ENCODE results near the gene MBNL1. TPM values are rescaled to one million over a fixed set of nuclear protein-coding genes. Genes with fewer than 3 reads are reported as not detected.

MBNL1 gene
- total RNA-seq, 1 experiment from 2014 or later, result 200 TPM

GRCh38 chr3:152304160-152304559 is 35.4 kb downstream of the MBNL1 start:
- H3K79me2 ChIP-seq (ENCODE audit: insufficient read depth, low read length), result peaks cover 100% of the 10 kb centered on the region
- no peaks in the 10 kb centered on the region; a peak in 1 of 4 replicates for H3K36me3 ChIP-seq (ENCODE audit: control insufficient read depth in 1 of 2, insufficient read depth in 2 of 2, low read length in 2 of 2)
- CTCF ChIA-PET, result no interaction called here
- peaks cover 19% of the 10 kb centered on the region for H4K20me1 ChIP-seq (ENCODE audit: insufficient read depth)
- intact Hi-C loops (cut with micrococcal nuclease), result no loop called here
- no peaks in the 10 kb centered on the region for H3K9me3 ChIP-seq (ENCODE audit: control insufficient read depth in 1 of 2, insufficient read depth in 1 of 2, low read depth in 1 of 2, low read length in 2 of 2)
- H3K9ac ChIP-seq (ENCODE audit: low read length), result peak overlapping the region; percentile 2; the same call in 1 of the 2 replicates
- H3K4me2 ChIP-seq (ENCODE audit: low read length), result peak overlapping the region; percentile 35; the same call in 1 of the 2 replicates
- H3K4me1 ChIP-seq (ENCODE audit: control insufficient read depth in 1 of 2, insufficient read depth in 2 of 2, low read length in 2 of 2), result peaks cover 88 to 98% of the 10 kb centered on the region in 2 experiments
- POLR2A ChIA-PET, result no interaction called here
- RAD21 ChIA-PET (ENCODE audit: low non-redundant PET in 1 of 2, low total read pairs in 2 of 2, uncharacterized antibody in 2 of 2, unreplicated experiment in 2 of 2), result no interaction called here
- H3K9me2 ChIP-seq (ENCODE audit: insufficient read depth), result no peaks in the 10 kb centered on the region
- TF ChIP-seq ATF3 (IDR thresholded peaks at IDR 0.05) (no peak), MAX (IDR thresholded peaks at IDR 0.05) (no peak), ELF1 (IDR thresholded peaks at IDR 0.05; ENCODE audit: borderline replicate concordance, low read depth) (no peak), SRF (IDR thresholded peaks at IDR 0.05; ENCODE audit: low read depth) (no peak), EZH2phosphoT487 (IDR thresholded peaks at IDR 0.05; ENCODE audit: borderline replicate concordance) (no peak), SIN3A (IDR thresholded peaks at IDR 0.05; ENCODE audit: low read depth) (no peak), ZBTB33 (IDR thresholded peaks at IDR 0.05; ENCODE audit: extremely low read depth, insufficient replicate concordance, low read length) (no peak), EZH2 (IDR thresholded peaks at IDR 0.05) (no peak), JUND (IDR thresholded peaks at IDR 0.05) (no peak), SP1 (IDR thresholded peaks at IDR 0.05; ENCODE audit: low read depth) (no peak), ZFX (IDR thresholded peaks at IDR 0.05) (no peak), POLR2AphosphoS5 (IDR thresholded peaks at IDR 0.05; ENCODE audit: low read depth, low read length) (no peak), TCF7L2 (IDR thresholded peaks at IDR 0.05; ENCODE audit: borderline replicate concordance, extremely low read depth, insufficient read depth, insufficient read length) (no peak)
- H2AFZ ChIP-seq (ENCODE audit: low read depth, low read length, poor library complexity, severe bottlenecking), result no peak overlapping the region
- H3K4me3 ChIP-seq (replicated peaks in 1 of 2; ENCODE audit: low read depth in 1 of 2, low read length in 2 of 2), result no peak overlapping the region
- no TSS peak for BruUV-seq (replicated peaks)
- H3K27me3 ChIP-seq (ENCODE audit: insufficient read depth, low read length), result no peaks in the 10 kb centered on the region
- no peak for DNase-seq (ENCODE audit: low read depth, low spot score)
- peak overlapping the region; percentile 76; the same call in 1 of the 2 replicates for H3K27ac ChIP-seq (ENCODE audit: low read depth, low read length)
- no peak for ATAC-seq
